ENCODE data around the gene SVBP.
"Not testable (repeated sequence)": the region's sequence is repeated elsewhere in the genome, so short reads cannot be mapped to it uniquely, and the experiment has no call there.

SVBP gene

DNA sequence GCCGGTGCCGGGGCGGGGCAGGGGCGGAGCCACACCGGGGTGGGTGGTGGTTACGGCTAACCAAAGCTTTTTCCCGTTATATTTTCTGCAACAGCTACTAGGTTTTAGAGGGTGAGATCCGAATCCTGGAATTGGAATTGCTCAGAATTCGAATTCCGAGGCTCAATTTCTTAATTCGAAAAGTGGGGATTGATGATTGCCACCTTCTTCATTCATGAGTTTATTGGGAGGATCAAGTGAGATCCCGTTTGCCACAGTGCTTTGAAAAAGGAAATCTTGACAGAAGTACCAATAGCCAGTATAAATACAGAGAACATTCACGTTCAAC, 207 bp upstream of the SVBP start:
- peak overlapping the region; percentile 92 for H3K27ac ChIP-seq
- TF ChIP-seq, protein P1, sequence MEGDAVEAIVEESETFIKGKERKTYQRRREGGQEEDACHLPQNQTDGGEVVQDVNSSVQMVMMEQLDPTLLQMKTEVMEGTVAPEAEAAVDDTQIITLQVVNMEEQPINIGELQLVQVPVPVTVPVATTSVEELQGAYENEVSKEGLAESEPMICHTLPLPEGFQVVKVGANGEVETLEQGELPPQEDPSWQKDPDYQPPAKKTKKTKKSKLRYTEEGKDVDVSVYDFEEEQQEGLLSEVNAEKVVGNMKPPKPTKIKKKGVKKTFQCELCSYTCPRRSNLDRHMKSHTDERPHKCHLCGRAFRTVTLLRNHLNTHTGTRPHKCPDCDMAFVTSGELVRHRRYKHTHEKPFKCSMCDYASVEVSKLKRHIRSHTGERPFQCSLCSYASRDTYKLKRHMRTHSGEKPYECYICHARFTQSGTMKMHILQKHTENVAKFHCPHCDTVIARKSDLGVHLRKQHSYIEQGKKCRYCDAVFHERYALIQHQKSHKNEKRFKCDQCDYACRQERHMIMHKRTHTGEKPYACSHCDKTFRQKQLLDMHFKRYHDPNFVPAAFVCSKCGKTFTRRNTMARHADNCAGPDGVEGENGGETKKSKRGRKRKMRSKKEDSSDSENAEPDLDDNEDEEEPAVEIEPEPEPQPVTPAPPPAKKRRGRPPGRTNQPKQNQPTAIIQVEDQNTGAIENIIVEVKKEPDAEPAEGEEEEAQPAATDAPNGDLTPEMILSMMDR (conservative IDR thresholded peaks at IDR 0.05): no peak

DNA sequence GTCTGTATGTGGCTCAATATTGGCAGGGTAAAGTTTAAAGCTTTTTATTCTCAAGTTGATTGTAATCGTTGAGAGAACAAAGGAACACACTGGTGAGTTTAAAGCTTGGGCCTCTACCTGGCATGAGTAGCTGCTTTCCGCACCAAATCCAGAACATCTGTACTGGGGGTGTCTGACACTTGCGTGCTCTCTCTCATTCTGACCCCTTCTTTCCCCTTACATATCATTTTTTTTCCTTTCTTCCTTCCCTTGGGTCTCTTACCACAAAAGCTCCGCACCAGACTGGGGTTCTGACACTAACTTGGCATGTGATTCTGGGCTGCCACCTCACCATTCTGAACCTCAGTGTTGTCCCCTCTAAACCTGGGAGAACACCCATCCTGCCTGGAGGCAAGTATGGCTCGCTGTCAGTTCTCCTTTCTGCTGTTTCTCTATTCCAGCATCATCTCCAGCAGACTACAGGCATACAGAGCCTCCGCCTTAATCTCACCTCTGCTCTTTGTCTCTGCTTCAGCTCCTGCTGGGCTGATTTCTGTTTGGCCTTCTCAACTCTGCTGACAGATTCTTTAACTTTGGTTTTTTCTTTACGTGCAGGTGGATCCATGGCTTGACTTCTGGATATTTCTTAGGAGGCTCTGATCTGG, 1.1 kb downstream of the SVBP start:
- TF ChIP-seq, protein P1 (conservative IDR thresholded peaks at IDR 0.05): no peak
- peak overlapping the region; percentile 92 for H3K27ac ChIP-seq

DNA sequence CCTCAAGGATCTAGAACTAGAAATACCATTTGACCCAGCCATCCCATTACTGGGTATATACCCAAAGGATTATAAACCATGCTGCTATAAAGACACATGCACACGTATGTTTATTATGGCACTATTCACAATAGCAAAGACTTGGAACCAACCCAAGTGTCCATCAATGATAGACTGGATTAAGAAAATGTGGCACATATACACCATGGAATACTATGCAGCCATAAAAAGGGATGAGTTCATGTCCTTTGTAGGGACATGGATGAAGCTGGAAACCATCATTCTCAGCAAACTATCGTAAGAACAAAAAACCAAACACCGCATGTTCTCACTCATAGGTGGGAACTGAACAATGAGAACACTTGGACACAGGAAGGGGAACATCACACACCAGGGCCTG, 2.4 kb downstream of the SVBP start:
- H3K27ac ChIP-seq: not testable (repeated sequence)

DNA sequence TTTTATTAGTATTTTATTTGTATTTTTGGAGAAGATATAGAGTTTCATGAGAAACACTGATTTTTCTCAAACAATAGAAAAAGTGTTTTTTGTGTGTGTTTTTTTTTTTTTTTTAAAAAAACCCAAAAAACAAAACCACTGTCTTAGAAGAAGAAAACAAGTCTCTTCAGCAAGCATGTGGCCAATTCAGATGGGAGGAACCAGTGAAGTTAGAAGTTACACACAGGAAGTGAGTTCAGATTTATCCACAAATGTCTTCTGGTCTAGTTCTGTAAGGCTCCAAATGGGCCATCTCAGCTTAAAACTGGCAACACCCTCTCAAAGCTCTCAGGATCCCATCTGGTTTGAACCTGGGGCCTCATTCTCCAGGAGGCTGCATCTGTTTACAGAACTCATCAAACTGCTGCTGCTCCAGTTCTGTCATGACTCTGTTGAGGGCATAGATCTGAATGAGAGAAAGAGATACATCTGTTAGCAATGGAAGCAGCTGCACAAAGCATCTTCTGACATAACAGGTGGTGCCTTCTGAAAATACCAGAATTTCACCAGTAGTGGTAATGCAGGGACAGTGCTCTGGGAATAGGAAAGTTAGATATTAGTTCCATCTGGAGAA, 10.0 kb downstream of the SVBP start:
- no peak overlapping the region for H3K27ac ChIP-seq
- TF ChIP-seq, protein P1 (conservative IDR thresholded peaks at IDR 0.05): no peak

DNA sequence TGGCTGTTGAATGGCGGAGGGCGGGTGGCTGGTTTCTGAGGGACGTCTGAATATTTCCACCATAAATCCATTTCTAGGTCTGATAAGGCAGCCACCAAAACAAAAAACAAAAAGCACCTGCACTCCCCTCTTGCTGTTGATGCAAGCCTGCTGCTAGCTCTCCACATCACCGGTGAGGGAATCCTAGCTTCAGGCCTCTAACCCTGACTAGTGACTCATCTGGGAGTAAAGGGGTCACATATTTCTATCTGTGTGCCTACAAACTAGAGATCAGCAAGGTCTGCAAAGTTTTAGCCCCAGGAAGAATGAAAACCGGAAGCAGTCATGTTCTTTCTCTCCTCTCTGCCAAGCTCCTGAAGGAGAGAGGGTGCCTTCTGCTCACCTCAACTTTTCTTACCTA, 10.6 kb downstream of the SVBP start:
- TF ChIP-seq, protein P1 (conservative IDR thresholded peaks at IDR 0.05): no peak
- H3K27ac ChIP-seq: no peak overlapping the region

DNA sequence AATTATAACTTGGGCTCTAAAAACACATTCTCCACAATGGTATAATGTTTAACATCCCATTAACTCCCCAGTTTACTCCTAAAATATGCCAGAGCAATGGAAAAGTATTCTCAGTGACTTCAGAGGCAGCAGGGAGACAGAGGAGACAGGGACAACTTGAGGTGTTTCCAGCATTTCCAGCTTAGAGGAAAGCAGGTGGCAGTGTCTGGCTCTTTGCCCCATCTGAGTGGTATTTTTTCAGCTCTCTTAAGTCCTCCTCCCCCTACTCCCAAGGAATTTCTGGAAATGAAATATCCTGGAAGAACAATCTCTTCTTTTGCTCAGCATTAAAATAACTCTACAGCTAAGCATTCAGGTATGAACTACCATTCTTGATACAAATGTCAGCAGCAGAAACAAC, 11.0 kb downstream of the SVBP start:
- no peak overlapping the region for H3K27ac ChIP-seq
- TF ChIP-seq, protein P1 (conservative IDR thresholded peaks at IDR 0.05): no peak

- H3K27ac ChIP-seq: no peak overlapping the region
- TF ChIP-seq, protein P1 (conservative IDR thresholded peaks at IDR 0.05): no peak
Observed at GRCh38 chr1:42801832-42802473, 15.2 kb downstream of the SVBP start.

- TF ChIP-seq, protein P1 (conservative IDR thresholded peaks at IDR 0.05): no peak
- H3K27ac ChIP-seq: no peak overlapping the region
Observed at GRCh38 chr1:42797979-42798378, 19.2 kb downstream of the SVBP start.

All from VCaP (cell line).